ENCODE results near the gene DAB2IP. TPM values are rescaled to one million over a fixed set of nuclear protein-coding genes. Genes with fewer than 3 reads are reported as not detected.
A peak's percentile ranks its signal among the peaks of the same experiment; 100 is the strongest.

The DAB2IP gene
- total and polyA plus RNA-seq, 4 donors: 2.3 to 13.1 (median 5.4) TPM

DNA sequence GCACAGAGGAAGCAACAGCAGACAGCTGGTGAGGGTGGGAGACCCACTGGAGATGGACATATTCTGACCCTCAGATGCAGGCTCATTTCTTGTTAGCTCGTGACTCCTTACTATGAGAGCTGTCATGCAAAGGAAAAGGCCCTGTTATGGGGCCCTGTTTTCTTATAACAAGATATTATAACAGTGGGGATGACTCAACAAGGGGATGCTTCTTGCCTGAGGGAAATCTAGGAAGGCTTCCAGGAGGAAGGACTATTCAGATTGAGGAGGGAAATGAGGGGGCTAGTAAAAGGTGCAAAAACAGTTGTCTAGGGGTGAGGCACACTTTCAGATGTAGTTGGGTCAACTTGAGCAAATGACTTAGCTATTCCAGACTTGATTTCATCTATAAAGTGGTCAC is 83.0 kb downstream of the DAB2IP start:
- Histone ChIP-seq H3K36me3 (ENCODE audit: control insufficient read depth in 4 of 4, insufficient read depth in 3 of 4, low read depth in 1 of 4, low read length in 3 of 4) (no peaks in the 10 kb centered on the region), H3K4me3 (ENCODE audit: low read depth in 1 of 3, low read length in 3 of 3) (no peak overlapping the region), H3K9me3 (ENCODE audit: control insufficient read depth in 4 of 4, low read length in 3 of 4) (no peaks in the 10 kb centered on the region), H3K27ac (ENCODE audit: low read depth in 1 of 2, low read length in 2 of 2) (no peak overlapping the region), H3K27me3 (ENCODE audit: control insufficient read depth in 4 of 4, insufficient read depth in 4 of 4, low read length in 3 of 4) (no peaks in the 10 kb centered on the region), H3K9ac (ENCODE audit: low read depth in 1 of 2, low read length in 2 of 2) (no peak overlapping the region), H3K4me1 (ENCODE audit: control insufficient read depth in 4 of 4, insufficient read depth in 4 of 4, low read length in 3 of 4) (peaks cover 0 to 24% (median 11%) of the 10 kb centered on the region in 4 donors)
- WGBS: 98% methylated on average over 1 of the region's 1 CpG
- no peak for DNase-seq (ENCODE audit: low spot score)
- TF ChIP-seq FOXA1 (IDR thresholded peaks at IDR 0.05) (no peak), RAD21 (IDR thresholded peaks at IDR 0.05) (no peak), GABPA (IDR thresholded peaks at IDR 0.05 in 1 of 2, conservative IDR thresholded peaks at IDR 0.05 in 1 of 2) (no peak)
- TF ChIP-seq, protein P1, sequence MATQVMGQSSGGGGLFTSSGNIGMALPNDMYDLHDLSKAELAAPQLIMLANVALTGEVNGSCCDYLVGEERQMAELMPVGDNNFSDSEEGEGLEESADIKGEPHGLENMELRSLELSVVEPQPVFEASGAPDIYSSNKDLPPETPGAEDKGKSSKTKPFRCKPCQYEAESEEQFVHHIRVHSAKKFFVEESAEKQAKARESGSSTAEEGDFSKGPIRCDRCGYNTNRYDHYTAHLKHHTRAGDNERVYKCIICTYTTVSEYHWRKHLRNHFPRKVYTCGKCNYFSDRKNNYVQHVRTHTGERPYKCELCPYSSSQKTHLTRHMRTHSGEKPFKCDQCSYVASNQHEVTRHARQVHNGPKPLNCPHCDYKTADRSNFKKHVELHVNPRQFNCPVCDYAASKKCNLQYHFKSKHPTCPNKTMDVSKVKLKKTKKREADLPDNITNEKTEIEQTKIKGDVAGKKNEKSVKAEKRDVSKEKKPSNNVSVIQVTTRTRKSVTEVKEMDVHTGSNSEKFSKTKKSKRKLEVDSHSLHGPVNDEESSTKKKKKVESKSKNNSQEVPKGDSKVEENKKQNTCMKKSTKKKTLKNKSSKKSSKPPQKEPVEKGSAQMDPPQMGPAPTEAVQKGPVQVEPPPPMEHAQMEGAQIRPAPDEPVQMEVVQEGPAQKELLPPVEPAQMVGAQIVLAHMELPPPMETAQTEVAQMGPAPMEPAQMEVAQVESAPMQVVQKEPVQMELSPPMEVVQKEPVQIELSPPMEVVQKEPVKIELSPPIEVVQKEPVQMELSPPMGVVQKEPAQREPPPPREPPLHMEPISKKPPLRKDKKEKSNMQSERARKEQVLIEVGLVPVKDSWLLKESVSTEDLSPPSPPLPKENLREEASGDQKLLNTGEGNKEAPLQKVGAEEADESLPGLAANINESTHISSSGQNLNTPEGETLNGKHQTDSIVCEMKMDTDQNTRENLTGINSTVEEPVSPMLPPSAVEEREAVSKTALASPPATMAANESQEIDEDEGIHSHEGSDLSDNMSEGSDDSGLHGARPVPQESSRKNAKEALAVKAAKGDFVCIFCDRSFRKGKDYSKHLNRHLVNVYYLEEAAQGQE (IDR thresholded peaks at IDR 0.05): no peak
- TF ChIP-seq, protein P2, sequence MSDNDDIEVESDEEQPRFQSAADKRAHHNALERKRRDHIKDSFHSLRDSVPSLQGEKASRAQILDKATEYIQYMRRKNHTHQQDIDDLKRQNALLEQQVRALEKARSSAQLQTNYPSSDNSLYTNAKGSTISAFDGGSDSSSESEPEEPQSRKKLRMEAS (IDR thresholded peaks at IDR 0.05): no peak
- TF ChIP-seq, protein P3, sequence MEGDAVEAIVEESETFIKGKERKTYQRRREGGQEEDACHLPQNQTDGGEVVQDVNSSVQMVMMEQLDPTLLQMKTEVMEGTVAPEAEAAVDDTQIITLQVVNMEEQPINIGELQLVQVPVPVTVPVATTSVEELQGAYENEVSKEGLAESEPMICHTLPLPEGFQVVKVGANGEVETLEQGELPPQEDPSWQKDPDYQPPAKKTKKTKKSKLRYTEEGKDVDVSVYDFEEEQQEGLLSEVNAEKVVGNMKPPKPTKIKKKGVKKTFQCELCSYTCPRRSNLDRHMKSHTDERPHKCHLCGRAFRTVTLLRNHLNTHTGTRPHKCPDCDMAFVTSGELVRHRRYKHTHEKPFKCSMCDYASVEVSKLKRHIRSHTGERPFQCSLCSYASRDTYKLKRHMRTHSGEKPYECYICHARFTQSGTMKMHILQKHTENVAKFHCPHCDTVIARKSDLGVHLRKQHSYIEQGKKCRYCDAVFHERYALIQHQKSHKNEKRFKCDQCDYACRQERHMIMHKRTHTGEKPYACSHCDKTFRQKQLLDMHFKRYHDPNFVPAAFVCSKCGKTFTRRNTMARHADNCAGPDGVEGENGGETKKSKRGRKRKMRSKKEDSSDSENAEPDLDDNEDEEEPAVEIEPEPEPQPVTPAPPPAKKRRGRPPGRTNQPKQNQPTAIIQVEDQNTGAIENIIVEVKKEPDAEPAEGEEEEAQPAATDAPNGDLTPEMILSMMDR (IDR thresholded peaks at IDR 0.05; ENCODE audit: low read depth, low read length, missing input control): no peak

DNA sequence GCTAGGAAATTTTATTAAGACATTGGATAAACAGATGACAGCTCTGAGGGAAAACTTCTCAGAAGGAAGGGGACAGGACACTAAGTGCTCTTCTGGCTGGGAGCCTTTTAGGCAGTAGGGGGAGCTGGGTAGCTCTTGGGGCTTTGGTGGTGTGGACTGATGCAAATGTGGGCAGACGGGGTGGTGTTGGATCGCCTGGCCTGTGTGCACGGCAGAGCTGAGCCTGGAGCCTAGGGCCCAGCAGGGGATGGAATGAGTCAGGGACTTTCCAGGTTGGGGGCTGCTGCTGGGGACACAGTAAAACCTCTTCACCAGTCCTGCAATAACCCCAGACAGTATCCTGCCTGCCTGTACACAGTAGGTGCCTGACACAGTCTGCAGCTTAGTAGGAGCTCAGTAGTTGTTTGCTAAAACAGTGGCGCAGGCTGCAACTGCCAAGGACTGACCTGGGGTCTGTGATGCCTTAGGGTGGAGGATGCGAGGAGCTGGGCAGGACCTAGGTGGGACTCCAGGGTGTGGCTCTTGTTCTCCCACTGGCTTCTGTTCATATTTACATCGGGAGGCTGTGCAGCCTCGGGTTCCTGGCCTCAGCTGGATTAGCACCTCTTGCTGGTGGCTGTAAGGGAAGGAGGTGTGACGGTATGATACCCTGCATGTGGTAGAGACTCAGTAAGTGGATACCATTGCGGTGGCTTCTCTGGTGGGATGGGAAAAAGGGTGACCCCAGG is 83.8 kb downstream of the DAB2IP start:
- TF ChIP-seq RAD21 (IDR thresholded peaks at IDR 0.05) (peak in 1 of 2 donors; percentile 44), JUND (IDR thresholded peaks at IDR 0.05) (no peak)
- TF ChIP-seq, protein P1 (IDR thresholded peaks at IDR 0.05): no peak
- TF ChIP-seq, protein P4, sequence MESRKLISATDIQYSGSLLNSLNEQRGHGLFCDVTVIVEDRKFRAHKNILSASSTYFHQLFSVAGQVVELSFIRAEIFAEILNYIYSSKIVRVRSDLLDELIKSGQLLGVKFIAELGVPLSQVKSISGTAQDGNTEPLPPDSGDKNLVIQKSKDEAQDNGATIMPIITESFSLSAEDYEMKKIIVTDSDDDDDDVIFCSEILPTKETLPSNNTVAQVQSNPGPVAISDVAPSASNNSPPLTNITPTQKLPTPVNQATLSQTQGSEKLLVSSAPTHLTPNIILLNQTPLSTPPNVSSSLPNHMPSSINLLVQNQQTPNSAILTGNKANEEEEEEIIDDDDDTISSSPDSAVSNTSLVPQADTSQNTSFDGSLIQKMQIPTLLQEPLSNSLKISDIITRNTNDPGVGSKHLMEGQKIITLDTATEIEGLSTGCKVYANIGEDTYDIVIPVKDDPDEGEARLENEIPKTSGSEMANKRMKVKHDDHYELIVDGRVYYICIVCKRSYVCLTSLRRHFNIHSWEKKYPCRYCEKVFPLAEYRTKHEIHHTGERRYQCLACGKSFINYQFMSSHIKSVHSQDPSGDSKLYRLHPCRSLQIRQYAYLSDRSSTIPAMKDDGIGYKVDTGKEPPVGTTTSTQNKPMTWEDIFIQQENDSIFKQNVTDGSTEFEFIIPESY (IDR thresholded peaks at IDR 0.05): no peak
- no peak for DNase-seq (ENCODE audit: low spot score)
- peak overlapping the region in 1 of 2 donors; percentile 68 for H3K27ac ChIP-seq (ENCODE audit: low read depth in 1 of 2, low read length in 2 of 2)
- no peaks in the 10 kb centered on the region for H3K27me3 ChIP-seq (ENCODE audit: control insufficient read depth in 4 of 4, insufficient read depth in 4 of 4, low read length in 3 of 4)
- H3K9me3 ChIP-seq (ENCODE audit: control insufficient read depth in 4 of 4, low read length in 3 of 4): no peaks in the 10 kb centered on the region
- H3K36me3 ChIP-seq (ENCODE audit: control insufficient read depth in 4 of 4, insufficient read depth in 3 of 4, low read depth in 1 of 4, low read length in 3 of 4): no peaks in the 10 kb centered on the region
- WGBS: 73% methylated on average over 9 of the region's 9 CpGs
- no peak overlapping the region for H3K9ac ChIP-seq (ENCODE audit: low read depth in 1 of 2, low read length in 2 of 2)
- no peak overlapping the region for H3K4me3 ChIP-seq (ENCODE audit: low read depth in 1 of 3, low read length in 3 of 3)
- peaks cover 0 to 24% (median 11%) of the 10 kb centered on the region in 4 donors for H3K4me1 ChIP-seq (ENCODE audit: control insufficient read depth in 4 of 4, insufficient read depth in 4 of 4, low read length in 3 of 4)

Measured in liver (tissue), 9 donors.